B cell (primary cell): ENCODE data around the gene BACH2. TPM values are rescaled to one million over a fixed set of nuclear protein-coding genes. Genes with fewer than 3 reads are reported as not detected.

Source experiments
- ATAC-seq: fragments of 200-7000 bp; cut with Tn5 transposase; one replicate; pipeline ENCODE4 v1.10.0; 2021; ENCODE audit warnings: low read depth, mild to moderate bottlenecking, moderate number of reproducible peaks, moderate library complexity
- CTCF ChIA-PET: fragments of 350-600 bp; sonication (Branson Sonifier 250); formaldehyde crosslinking; loops from one replicate; lab custom pipeline; 2021; ENCODE audit warnings: antibody characterized with exemption, inconsistent platforms; lab: Charles Lee
- POLR2A ChIA-PET: fragments of 350-600 bp; sonication (Branson Sonifier 250); formaldehyde crosslinking; loops from one replicate; lab custom pipeline; 2021; ENCODE audit warnings: antibody characterized with exemption; lab: Charles Lee
- DNase-seq: peaks from one replicate; pipeline ENCODE4 v3.0.0; 2013
- H2AFZ ChIP-seq: 2 replicates; pipeline ENCODE4 v1.6.1; 2012; ENCODE audit warnings: mild to moderate bottlenecking, low read depth, low read length; ENCODE audit not compliant: insufficient read depth, poor library complexity, severe bottlenecking
- H3K27ac ChIP-seq, 2 donors: 1 replicate in 1 of 2; 2 replicates in 1 of 2; pipeline ENCODE4 v1.5.1; 2012 to 2013; ENCODE audit warnings: low read length in 2 of 2, mild to moderate bottlenecking in 2 of 2, moderate library complexity in 1 of 2
- H3K27me3 ChIP-seq, 4 experiments: fragments of 200-600 bp in 1 of 4; sonication (generic) in 1 of 4; replicated peaks in 1 of 4; 1 replicate in 2 of 4; 2 replicates in 2 of 4; pipeline versions ENCODE4 v1.6.1 to v1.7.0; 2013 to 2016; ENCODE audit warnings: low read length in 3 of 4, mild to moderate bottlenecking in 2 of 4, mixed read lengths in 1 of 4, moderate library complexity in 1 of 4; ENCODE audit not compliant: insufficient read depth in 4 of 4, control insufficient read depth in 3 of 4; ENCODE audit errors: control extremely low read depth in 1 of 4
- H3K36me3 ChIP-seq, 2 experiments: replicated peaks in 1 of 2; 1 replicate in 1 of 2; 2 replicates in 1 of 2; pipeline versions ENCODE4 v1.6.1 to v1.7.1; 2013; ENCODE audit warnings: low read length in 1 of 2; ENCODE audit not compliant: insufficient read depth in 2 of 2, control insufficient read depth in 1 of 2; ENCODE audit errors: control extremely low read depth in 1 of 2, extremely low read depth in 1 of 2
- H3K4me1 ChIP-seq, 2 donors: fragments of 200-600 bp in 1 of 2; sonication (generic) in 1 of 2; 1 replicate in 1 of 2; 2 replicates in 1 of 2; pipeline versions ENCODE4 v1.5.1 to v1.6.1; 2013 to 2017; ENCODE audit warnings: low read length in 2 of 2; ENCODE audit not compliant: control insufficient read depth in 2 of 2, insufficient read depth in 2 of 2
- H3K4me2 ChIP-seq: replicated peaks from 2 replicates; pipeline ENCODE3; 2012; ENCODE audit warnings: mild to moderate bottlenecking, low read depth, low read length; ENCODE audit not compliant: poor library complexity, severe bottlenecking
- H3K4me3 ChIP-seq, 5 experiments: fragments of 200-600 bp in 1 of 5; sonication (generic) in 1 of 5; 1 replicate in 3 of 5; 2 replicates in 2 of 5; pipeline versions ENCODE4 v1.5.1 to v1.7.0; 2011 to 2016; ENCODE audit warnings: low read length in 4 of 5, mild to moderate bottlenecking in 4 of 5, low read depth in 2 of 5, control low read depth in 1 of 5, moderate library complexity in 1 of 5; ENCODE audit not compliant: insufficient read depth in 1 of 5; ENCODE audit errors: control extremely low read depth in 1 of 5, extremely low read depth in 1 of 5
- H3K79me2 ChIP-seq: fragments of 200-600 bp; sonication (generic); one replicate; pipeline ENCODE4 v1.6.0; 2016; ENCODE audit warnings: low read length; ENCODE audit not compliant: control insufficient read depth, insufficient read depth
- H3K9ac ChIP-seq: fragments of 200-600 bp; sonication (generic); 2 replicates; pipeline ENCODE4 v1.6.1; 2017; ENCODE audit warnings: mild to moderate bottlenecking, low read length, moderate library complexity
- H3K9me3 ChIP-seq, 3 donors: one replicate each; pipeline versions ENCODE4 v1.6.1 to v1.7.1; 2013; ENCODE audit warnings: low read length in 2 of 3; ENCODE audit not compliant: control insufficient read depth in 2 of 3, insufficient read depth in 1 of 3; ENCODE audit errors: control extremely low read depth in 1 of 3
- H4K20me1 ChIP-seq: 2 replicates; pipeline ENCODE4 v1.6.0; 2012; ENCODE audit warnings: mild to moderate bottlenecking, low read length; ENCODE audit not compliant: insufficient read depth, control insufficient read depth, poor library complexity, severe bottlenecking
- H3K27ac Mint-ChIP-seq: one replicate; pipeline ENCODE4 v1.8.0; 2021; ENCODE audit warnings: mixed read lengths
- H3K27me3 Mint-ChIP-seq: one replicate; pipeline ENCODE4 v1.8.0; 2021; ENCODE audit warnings: mixed read lengths
- H3K4me1 Mint-ChIP-seq: one replicate; pipeline ENCODE4 v1.8.0; 2021; ENCODE audit warnings: mixed read lengths
- H3K4me3 Mint-ChIP-seq: one replicate; pipeline ENCODE4 v1.8.0; 2021; ENCODE audit warnings: mixed read lengths
- H3K9me3 Mint-ChIP-seq: one replicate; pipeline ENCODE4 v1.8.0; 2022; ENCODE audit warnings: mixed read lengths; ENCODE audit not compliant: insufficient read depth
- EZH2 ChIP-seq: IDR thresholded peaks from 2 replicates; pipeline ENCODE4 v1.6.1; 2012; ENCODE audit warnings: borderline replicate concordance, low read depth, mild to moderate bottlenecking, moderate library complexity, low read length; ENCODE audit not compliant: insufficient read depth, poor library complexity, severe bottlenecking
- WGBS: methylation state at CpG from one replicate; pipeline ENCODE4 v1.1.5; 2013; ENCODE audit warnings: missing lambda C conversion rate; ENCODE audit not compliant: insufficient coverage; 5-methylcytosine and 5-hydroxymethylcytosine counted together
- intact Hi-C: fragments of 100-400 bp; cut with micrococcal nuclease; formaldehyde crosslinking; loops from one replicate; pipeline ENCODE4 v1.10.0; 2022
- polyA plus RNA-seq: library from polyadenylated mRNA; depleted of rRNA; stranded (reverse); fragments of >200 nt; gene quantifications from 2 replicates; pipeline ENCODE4 v1.2.3, GENCODE V29; 2012
- total RNA-seq, 2 donors: library from RNA; stranded (reverse); fragments of 120-200 nt in 1 of 2; gene quantifications; 1 replicate in 1 of 2; 2 replicates in 1 of 2; pipeline versions ENCODE4 v1.2.3 to v1.2.4, GENCODE V29; 2013 to 2022
- TF ChIP-seq, protein P1 (sequence below): fragments of 200-600 bp; IDR thresholded peaks from one replicate; pipeline ENCODE4 v1.8.0; 2022; ENCODE audit warnings: antibody characterized with exemption, mild to moderate bottlenecking

BACH2 gene
- total and polyA plus RNA-seq, 2 donors (not counting 1 experiment from before 2014, with no cell fraction given): 41.1 to 235 TPM

DNA sequence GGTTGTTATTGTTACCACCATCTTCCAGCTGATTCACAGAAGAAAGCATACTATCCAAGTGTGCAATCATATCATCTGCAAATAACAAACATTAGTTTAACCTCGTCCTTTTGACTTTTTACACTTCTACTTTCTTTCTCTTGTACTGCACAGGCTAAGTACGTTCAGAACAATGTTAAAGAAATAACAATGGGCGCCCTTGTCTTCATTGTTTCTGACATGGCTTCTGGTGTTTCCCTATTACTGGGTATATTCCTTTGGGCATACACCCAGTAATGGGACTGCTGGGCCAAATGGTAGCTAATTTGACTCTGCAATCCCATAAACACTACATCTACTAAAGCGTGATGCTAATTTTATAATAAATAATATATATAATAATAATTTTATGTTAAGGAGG is 255.7 kb downstream of the BACH2 start:
- ATAC-seq (no peak), DNase-seq (no peak)
- peaks cover 55% of the 10 kb centered on the region for H4K20me1 ChIP-seq
- TF ChIP-seq, protein P1, sequence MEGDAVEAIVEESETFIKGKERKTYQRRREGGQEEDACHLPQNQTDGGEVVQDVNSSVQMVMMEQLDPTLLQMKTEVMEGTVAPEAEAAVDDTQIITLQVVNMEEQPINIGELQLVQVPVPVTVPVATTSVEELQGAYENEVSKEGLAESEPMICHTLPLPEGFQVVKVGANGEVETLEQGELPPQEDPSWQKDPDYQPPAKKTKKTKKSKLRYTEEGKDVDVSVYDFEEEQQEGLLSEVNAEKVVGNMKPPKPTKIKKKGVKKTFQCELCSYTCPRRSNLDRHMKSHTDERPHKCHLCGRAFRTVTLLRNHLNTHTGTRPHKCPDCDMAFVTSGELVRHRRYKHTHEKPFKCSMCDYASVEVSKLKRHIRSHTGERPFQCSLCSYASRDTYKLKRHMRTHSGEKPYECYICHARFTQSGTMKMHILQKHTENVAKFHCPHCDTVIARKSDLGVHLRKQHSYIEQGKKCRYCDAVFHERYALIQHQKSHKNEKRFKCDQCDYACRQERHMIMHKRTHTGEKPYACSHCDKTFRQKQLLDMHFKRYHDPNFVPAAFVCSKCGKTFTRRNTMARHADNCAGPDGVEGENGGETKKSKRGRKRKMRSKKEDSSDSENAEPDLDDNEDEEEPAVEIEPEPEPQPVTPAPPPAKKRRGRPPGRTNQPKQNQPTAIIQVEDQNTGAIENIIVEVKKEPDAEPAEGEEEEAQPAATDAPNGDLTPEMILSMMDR: no peak
- TF ChIP-seq EZH2: no peak
- peaks cover 73% of the 10 kb centered on the region for H3K79me2 ChIP-seq
- no peak overlapping the region for H3K9ac ChIP-seq
- H3K4me1 Mint-ChIP-seq: peaks cover 24% of the 10 kb centered on the region
- H3K4me3 Mint-ChIP-seq: no peak overlapping the region
- 93% methylated on average over 2 of the region's 4 CpGs for WGBS
- no peak overlapping the region for H3K4me3 ChIP-seq
- no peak overlapping the region for H3K27ac ChIP-seq
- ChIA-PET POLR2A (no interaction called here), CTCF (no interaction called here)
- intact Hi-C loops: loop anchor here (5.0 kb wide), 1 partner anchor 36 kb away; no protein-coding TSS in a partner anchor
- H3K27ac Mint-ChIP-seq: no peak overlapping the region
- peaks cover 6 to 50% of the 10 kb centered on the region in 2 experiments for H3K36me3 ChIP-seq
- no peaks in the 10 kb centered on the region for H3K4me1 ChIP-seq
- H3K9me3 Mint-ChIP-seq: no peaks in the 10 kb centered on the region
- no peaks in the 10 kb centered on the region for H3K9me3 ChIP-seq
- no peaks in the 10 kb centered on the region for H3K27me3 ChIP-seq
- no peak overlapping the region for H2AFZ ChIP-seq
- H3K27me3 Mint-ChIP-seq: no peaks in the 10 kb centered on the region
- no peak overlapping the region for H3K4me2 ChIP-seq

DNA sequence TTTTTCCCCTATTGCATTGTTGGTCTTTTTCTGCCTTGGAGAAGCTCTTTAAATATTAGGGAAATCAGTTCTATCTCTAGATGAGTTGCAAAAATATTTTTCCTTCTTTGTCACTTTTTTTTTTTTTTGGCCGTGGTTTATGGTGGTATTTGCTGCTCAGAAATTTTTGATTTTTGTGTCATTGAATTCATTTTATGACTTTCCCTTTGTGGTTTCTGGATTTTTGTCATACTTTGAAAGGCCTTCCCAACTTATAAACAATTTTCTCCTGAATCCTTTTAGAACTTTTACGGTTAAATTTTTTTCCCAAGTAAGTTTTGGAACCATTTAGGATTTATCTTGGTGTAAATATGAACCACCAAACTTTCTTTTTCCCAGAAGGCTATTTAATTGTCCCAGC is 256.7 kb downstream of the BACH2 start:
- Histone ChIP-seq H3K36me3 (peaks cover 8 to 48% of the 10 kb centered on the region in 2 experiments), H4K20me1 (peaks cover 49% of the 10 kb centered on the region), H3K4me2 (no peak overlapping the region), H3K4me3 (no peak overlapping the region), H3K27me3 (no peaks in the 10 kb centered on the region), H3K9me3 (no peaks in the 10 kb centered on the region), H3K27ac (no peak overlapping the region), H3K4me1 (no peaks in the 10 kb centered on the region), H3K9ac (no peak overlapping the region), H3K79me2 (peaks cover 74% of the 10 kb centered on the region), H2AFZ (no peak overlapping the region)
- no peak for ATAC-seq
- Mint-ChIP-seq H3K4me1 (peaks cover 24% of the 10 kb centered on the region), H3K27me3 (no peaks in the 10 kb centered on the region), H3K4me3 (no peak overlapping the region), H3K27ac (no peak overlapping the region), H3K9me3 (no peaks in the 10 kb centered on the region)
- no peak for TF ChIP-seq EZH2
- TF ChIP-seq, protein P1: no peak
- WGBS: no CpG with 5 or more reads among the region's 2 CpGs
- no peak for DNase-seq
- ChIA-PET CTCF (no interaction called here), POLR2A (interaction anchor here (0.6 kb wide), 2 partner anchors 54 to 140 kb away, joined by 3 read pairs; no protein-coding TSS in a partner anchor)
- intact Hi-C loops: loop anchor here (5.0 kb wide), 1 partner anchor 37 kb away; no protein-coding TSS in a partner anchor
